Astrocyte of the spinal cord (primary cell): Measurements from ENCODE around the gene SPPL3.

Source experiments
- DNase-seq: peaks from one replicate; pipeline ENCODE4 v3.0.0; 2011; ENCODE audit warnings: low read depth, low spot score
- H3K4me3 ChIP-seq: 2 replicates; pipeline ENCODE4 v1.5.1; 2011; ENCODE audit warnings: low read depth, mild to moderate bottlenecking, low read length, moderate library complexity
- CTCF ChIP-seq: IDR thresholded peaks from 2 replicates; pipeline ENCODE4 v1.5.1; 2012; ENCODE audit warnings: low read depth, mild to moderate bottlenecking, low read length, inconsistent platforms
- in situ Hi-C: cut with HindIII; loops from 2 replicates; pipeline ENCODE4 v1.10.0; 2017; ENCODE audit warnings: low sequenced_read_pairs

The SPPL3 gene

GRCh38 chr12:120890963-120891362, 13.2 kb downstream of the SPPL3 start:
- no peak overlapping the region for H3K4me3 ChIP-seq
- in situ Hi-C loops: no loop called here

GRCh38 chr12:120887253-120888043, 16.7 kb downstream of the SPPL3 start:
- in situ Hi-C loops: no loop called here
- H3K4me3 ChIP-seq: no peak overlapping the region
- DNase-seq: no peak
- TF ChIP-seq CTCF: no peak

More at GRCh38 chr12:120890963-120891362, 13.2 kb downstream of the SPPL3 start:
- no peak for TF ChIP-seq CTCF
- no peak for DNase-seq

- no peak for TF ChIP-seq CTCF
- DNase-seq: no peak
- in situ Hi-C loops: no loop called here
- no peak overlapping the region for H3K4me3 ChIP-seq
These were observed 17.7 kb downstream of the SPPL3 start for GRCh38 chr12:120886199-120887018.

GRCh38 chr12:120885521-120885920, 18.6 kb downstream of the SPPL3 start:
- no peak for TF ChIP-seq CTCF
- in situ Hi-C loops: no loop called here
- H3K4me3 ChIP-seq: no peak overlapping the region
- DNase-seq: no peak

GRCh38 chr12:120884644-120885043, 19.5 kb downstream of the SPPL3 start:
- TF ChIP-seq CTCF: no peak
- no peak for DNase-seq
- in situ Hi-C loops: no loop called here
- H3K4me3 ChIP-seq: no peak overlapping the region

- DNase-seq: no peak
- in situ Hi-C loops: no loop called here
- H3K4me3 ChIP-seq: no peak overlapping the region
- TF ChIP-seq CTCF: no peak
These were observed 22.1 kb downstream of the SPPL3 start for GRCh38 chr12:120882055-120882555.
